ENCODE measurements around the gene FSIP1. TPM values are rescaled to one million over a fixed set of nuclear protein-coding genes. Genes with fewer than 3 reads are reported as not detected.
A peak's percentile ranks its signal among the peaks of the same experiment; 100 is the strongest.

FSIP1 gene
- total and polyA plus RNA-seq, 9 of the 15 experiments (the other 6 are each of a cell fraction or from before 2014, with no cell fraction given): 0.07 to 0.51 (median 0.29) TPM

DNA sequence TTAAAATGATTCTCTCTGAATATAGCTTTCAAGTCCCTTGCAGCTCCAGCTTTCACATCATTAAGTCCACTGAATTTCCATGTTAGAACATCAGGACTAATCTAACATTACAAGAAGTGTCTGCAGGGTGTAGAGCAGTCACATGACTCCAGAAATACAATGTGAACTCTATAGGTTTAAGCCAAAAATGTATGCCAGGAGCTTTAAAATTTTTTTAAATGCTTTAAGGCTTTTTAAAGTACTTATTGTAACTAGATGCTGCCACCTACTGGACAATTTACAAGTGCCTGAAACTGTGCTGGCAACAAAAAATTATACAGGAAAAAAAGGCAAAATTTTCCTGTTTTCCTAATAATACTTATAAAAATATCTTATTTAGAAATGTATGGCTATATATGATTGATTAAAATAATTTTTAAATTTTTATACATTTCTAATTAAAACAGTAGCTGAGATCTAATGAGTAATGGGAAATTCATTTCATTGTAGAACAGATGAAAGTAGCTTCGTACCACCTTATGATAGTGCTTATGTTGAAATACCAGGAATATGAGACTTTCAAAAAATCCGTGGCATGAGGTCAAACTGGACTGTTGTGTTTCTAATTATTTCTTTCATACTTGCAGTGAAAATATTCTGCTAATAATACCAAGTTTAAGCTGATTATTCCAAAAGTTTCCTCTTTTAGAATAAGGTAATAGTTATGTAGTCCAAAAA, 25.7 kb downstream of the FSIP1 start (continued):
- TF ChIP-seq, protein P1, sequence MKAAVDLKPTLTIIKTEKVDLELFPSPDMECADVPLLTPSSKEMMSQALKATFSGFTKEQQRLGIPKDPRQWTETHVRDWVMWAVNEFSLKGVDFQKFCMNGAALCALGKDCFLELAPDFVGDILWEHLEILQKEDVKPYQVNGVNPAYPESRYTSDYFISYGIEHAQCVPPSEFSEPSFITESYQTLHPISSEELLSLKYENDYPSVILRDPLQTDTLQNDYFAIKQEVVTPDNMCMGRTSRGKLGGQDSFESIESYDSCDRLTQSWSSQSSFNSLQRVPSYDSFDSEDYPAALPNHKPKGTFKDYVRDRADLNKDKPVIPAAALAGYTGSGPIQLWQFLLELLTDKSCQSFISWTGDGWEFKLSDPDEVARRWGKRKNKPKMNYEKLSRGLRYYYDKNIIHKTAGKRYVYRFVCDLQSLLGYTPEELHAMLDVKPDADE (conservative IDR thresholded peaks at IDR 0.05; ENCODE audit: control insufficient read depth, low read depth, low read length): no peak
- TF ChIP-seq, protein P2, sequence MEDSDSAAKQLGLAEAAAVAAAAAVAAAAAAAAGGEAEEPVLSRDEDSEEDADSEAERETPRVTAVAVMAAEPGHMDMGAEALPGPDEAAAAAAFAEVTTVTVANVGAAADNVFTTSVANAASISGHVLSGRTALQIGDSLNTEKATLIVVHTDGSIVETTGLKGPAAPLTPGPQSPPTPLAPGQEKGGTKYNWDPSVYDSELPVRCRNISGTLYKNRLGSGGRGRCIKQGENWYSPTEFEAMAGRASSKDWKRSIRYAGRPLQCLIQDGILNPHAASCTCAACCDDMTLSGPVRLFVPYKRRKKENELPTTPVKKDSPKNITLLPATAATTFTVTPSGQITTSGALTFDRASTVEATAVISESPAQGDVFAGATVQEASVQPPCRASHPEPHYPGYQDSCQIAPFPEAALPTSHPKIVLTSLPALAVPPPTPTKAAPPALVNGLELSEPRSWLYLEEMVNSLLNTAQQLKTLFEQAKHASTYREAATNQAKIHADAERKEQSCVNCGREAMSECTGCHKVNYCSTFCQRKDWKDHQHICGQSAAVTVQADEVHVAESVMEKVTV (CRISPR knock-in tag; IDR thresholded peaks at IDR 0.05): peak; percentile 87
- TF ChIP-seq KLF16 (IDR thresholded peaks at IDR 0.05) (no peak), CCNT2 (IDR thresholded peaks at IDR 0.05; ENCODE audit: borderline replicate concordance, extremely low read depth, insufficient read length, low read depth, low read length) (no peak), ZSCAN32 (CRISPR knock-in tag; IDR thresholded peaks at IDR 0.05) (no peak), TAF1 (IDR thresholded peaks at IDR 0.05; ENCODE audit: control insufficient read depth, extremely low read depth, insufficient read depth, low read length, severe bottlenecking) (no peak), ZNF583 (CRISPR knock-in tag; IDR thresholded peaks at IDR 0.05) (no peak)

DNA sequence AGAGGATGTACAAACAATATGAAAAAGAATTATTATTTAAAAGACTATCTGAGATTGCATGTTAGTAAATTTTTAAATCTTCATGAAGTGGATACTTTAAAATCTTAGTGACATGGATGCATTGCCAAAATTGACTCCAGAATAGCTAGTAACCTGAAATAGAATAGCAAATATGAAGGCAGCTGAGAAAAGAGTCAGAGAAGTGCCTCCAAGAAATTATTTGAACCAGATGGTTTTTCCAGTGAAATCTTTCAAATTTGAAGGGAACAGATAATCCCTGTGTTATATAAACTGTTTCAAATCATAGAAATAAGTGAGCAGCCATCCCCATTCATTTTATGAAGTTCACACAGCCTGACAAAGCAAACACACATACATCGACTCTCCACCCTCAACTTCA, 29.6 kb downstream of the FSIP1 start:
- Histone ChIP-seq H3K36me3 (ENCODE audit: control insufficient read depth, insufficient read depth, low read length) (no peaks in the 10 kb centered on the region), H3K4me2 (ENCODE audit: insufficient read depth, low read length) (no peak overlapping the region), H3K27me3 (ENCODE audit: control insufficient read depth in 2 of 2, insufficient read depth in 2 of 2, low read length in 2 of 2) (no peaks in the 10 kb centered on the region), H3K9me1 (ENCODE audit: control insufficient read depth, insufficient read depth, low read length) (no peaks in the 10 kb centered on the region), H3K79me2 (ENCODE audit: control insufficient read depth, insufficient read depth, low read length) (no peaks in the 10 kb centered on the region), H2AFZ (ENCODE audit: low read depth, low read length) (no peak overlapping the region), H3K27ac (ENCODE audit: extremely low read depth, low read depth, low read length) (no peak overlapping the region), H3K4me1 (replicated peaks in 1 of 2; ENCODE audit: control insufficient read depth in 2 of 2, insufficient read depth in 2 of 2, low read length in 2 of 2) (no peaks in the 10 kb centered on the region), H3K4me3 (no peak overlapping the region), H4K20me1 (replicated peaks; ENCODE audit: control insufficient read depth, insufficient read depth, low read length) (no peaks in the 10 kb centered on the region), H3K9me3 (replicated peaks; ENCODE audit: control insufficient read depth, insufficient read depth, low read depth, low read length) (no peaks in the 10 kb centered on the region), H3K9ac (ENCODE audit: insufficient read depth in 1 of 2, low read depth in 2 of 2, low read length in 2 of 2) (no peak overlapping the region)
- TF ChIP-seq MCM3 (IDR thresholded peaks at IDR 0.05) (no peak), ZBTB17 (CRISPR knock-in tag; IDR thresholded peaks at IDR 0.05) (no peak), GTF2A2 (tag; IDR thresholded peaks at IDR 0.05) (no peak), ARHGAP35 (IDR thresholded peaks at IDR 0.05; ENCODE audit: partially characterized antibody) (no peak)
- intact Hi-C loops (cut with micrococcal nuclease) (no loop called here), in situ Hi-C loops (cut with MboI) (no loop called here)
- no peak for ATAC-seq
- POLR2A ChIA-PET: no interaction called here
- 6% methylated on average over 1 of the region's 1 CpG for WGBS (ENCODE audit: insufficient coverage, low coverage, missing lambda C conversion rate)
- CTCF ChIA-PET (ENCODE audit: low intra/inter-chr PET ratio): interaction anchor here (1.3 kb wide), 1 partner anchor 67 kb away, joined by 4 read pairs; no protein-coding TSS in a partner anchor
- no peak for DNase-seq (ENCODE audit: extremely low read depth in 1 of 4, low spot score in 3 of 4)
- no TSS peak for BruUV-seq (replicated peaks)
- no peak for FAIRE-seq

Measured in K562 (cell line).